ENCODE measurements around the gene SCYGR4. TPM values are rescaled to one million over a fixed set of nuclear protein-coding genes. Genes with fewer than 3 reads are reported as not detected.

SCYGR4 gene
- total RNA-seq, 6 donors from 2014 or later: not detected

DNA sequence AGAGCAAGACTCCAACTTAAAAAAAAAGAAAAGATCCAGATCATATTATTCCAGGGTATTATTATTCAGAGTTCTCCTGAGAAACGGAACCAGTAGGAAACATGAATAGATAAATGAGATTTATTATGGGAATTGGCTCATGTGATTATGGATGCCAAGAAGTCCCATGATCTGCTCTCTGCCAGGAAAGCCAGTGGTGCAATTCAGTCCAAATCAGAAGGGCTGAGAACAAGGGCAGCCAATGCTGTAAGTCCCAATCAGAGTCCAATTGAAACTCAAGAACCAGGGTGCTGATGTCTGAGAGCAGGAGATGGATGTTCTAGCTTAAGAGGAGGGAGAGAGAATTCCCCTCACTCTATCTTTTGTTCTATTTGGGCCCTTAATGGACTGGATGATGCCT is 10.8 kb upstream of the SCYGR4 start:
- 85 to 88% methylated on average over 1 of the region's 1 CpG for WGBS, 2 donors
- no peak for TF ChIP-seq EP300 (IDR thresholded peaks at IDR 0.05)
- no peaks in the 10 kb centered on the region for H3K9me3 ChIP-seq
- H3K27ac ChIP-seq: no peak overlapping the region
- no peak for DNase-seq
- ATAC-seq (ENCODE audit: low FRiP score in 2 of 2): no peak
- no peaks in the 10 kb centered on the region for H3K27me3 ChIP-seq
- no peaks in the 10 kb centered on the region for H3K36me3 ChIP-seq
- no peak overlapping the region for H3K4me3 ChIP-seq
- no peaks in the 10 kb centered on the region for H3K4me1 ChIP-seq

DNA sequence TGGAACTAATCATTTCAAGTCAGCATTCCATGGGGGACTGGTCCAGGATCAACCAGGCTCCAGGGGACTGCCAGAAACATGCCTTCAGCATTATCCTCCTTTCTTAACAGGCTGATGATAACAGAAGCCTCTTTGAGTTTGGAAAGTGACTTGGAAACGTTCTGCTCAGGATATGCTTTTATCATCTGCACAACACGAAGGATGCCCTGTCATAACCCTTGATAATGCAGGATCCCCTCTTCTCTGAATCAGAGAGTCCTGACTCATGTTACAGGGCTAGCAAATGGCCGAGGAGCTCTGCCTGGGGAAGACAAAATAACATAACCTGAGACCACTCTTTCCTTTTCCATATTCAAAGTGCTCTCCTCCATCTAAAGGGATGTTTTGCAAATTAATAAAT is 9.4 kb upstream of the SCYGR4 start:
- H3K4me1 ChIP-seq: peaks cover 0 to 4% (median 0%) of the 10 kb centered on the region in 4 donors
- no peaks in the 10 kb centered on the region for H3K27me3 ChIP-seq
- H3K36me3 ChIP-seq: no peaks in the 10 kb centered on the region
- TF ChIP-seq EP300 (IDR thresholded peaks at IDR 0.05): no peak
- TF ChIP-seq POLR2AphosphoS5 (IDR thresholded peaks at IDR 0.05): no peak
- TF ChIP-seq, protein P1, sequence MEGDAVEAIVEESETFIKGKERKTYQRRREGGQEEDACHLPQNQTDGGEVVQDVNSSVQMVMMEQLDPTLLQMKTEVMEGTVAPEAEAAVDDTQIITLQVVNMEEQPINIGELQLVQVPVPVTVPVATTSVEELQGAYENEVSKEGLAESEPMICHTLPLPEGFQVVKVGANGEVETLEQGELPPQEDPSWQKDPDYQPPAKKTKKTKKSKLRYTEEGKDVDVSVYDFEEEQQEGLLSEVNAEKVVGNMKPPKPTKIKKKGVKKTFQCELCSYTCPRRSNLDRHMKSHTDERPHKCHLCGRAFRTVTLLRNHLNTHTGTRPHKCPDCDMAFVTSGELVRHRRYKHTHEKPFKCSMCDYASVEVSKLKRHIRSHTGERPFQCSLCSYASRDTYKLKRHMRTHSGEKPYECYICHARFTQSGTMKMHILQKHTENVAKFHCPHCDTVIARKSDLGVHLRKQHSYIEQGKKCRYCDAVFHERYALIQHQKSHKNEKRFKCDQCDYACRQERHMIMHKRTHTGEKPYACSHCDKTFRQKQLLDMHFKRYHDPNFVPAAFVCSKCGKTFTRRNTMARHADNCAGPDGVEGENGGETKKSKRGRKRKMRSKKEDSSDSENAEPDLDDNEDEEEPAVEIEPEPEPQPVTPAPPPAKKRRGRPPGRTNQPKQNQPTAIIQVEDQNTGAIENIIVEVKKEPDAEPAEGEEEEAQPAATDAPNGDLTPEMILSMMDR (IDR thresholded peaks at IDR 0.05): no peak
- no peak for TF ChIP-seq POLR2A (IDR thresholded peaks at IDR 0.05)
- ATAC-seq (ENCODE audit: low FRiP score in 2 of 2) (no peak), DNase-seq (no peak)
- 48 to 50% methylated on average over 3 of the region's 3 CpGs for WGBS, 2 donors
- H3K27ac ChIP-seq: no peak overlapping the region
- no peaks in the 10 kb centered on the region for H3K9me3 ChIP-seq
- H3K4me3 ChIP-seq: no peak overlapping the region

DNA sequence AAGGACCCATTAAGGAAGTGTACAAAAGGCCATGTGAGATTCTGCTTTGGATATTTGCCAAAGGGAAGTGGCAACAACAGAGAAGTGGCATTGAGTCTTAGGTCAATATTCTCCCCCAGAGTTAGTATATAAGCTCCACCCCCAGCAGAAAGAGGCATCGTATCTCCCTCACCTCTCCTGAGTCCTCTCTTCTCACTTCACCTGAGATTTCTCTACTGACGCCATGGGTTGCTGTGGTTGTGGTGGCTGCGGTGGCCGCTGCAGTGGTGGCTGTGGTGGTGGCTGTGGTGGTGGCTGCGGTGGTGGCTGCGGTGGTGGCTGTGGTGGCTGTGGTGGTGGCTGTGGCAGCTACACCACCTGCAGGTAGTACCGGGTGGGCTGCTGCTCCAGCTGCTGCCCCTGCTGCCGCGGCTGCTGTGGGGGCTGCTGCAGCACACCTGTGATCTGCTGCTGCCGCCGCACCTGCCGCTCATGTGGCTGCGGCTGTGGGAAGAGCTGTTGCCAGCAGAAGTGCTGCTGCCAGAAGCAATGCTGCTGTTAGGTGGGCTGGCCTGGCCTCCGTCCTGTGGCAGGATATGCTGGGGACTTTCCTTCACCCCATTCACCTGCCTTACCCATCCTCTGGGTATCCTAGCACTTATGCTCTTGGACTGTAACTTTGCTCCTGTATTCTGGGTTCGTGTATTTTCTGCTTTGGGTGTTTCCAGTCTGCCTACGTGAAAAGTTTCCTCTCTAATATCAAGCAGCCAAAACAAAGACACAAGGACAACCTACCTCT is 8.5 kb upstream of the SCYGR4 start:
- Histone ChIP-seq H3K9me3 (no peaks in the 10 kb centered on the region), H3K27ac (no peak overlapping the region), H3K4me3 (no peak overlapping the region), H3K4me1 (peaks cover 0 to 5% (median 0%) of the 10 kb centered on the region in 4 donors), H3K36me3 (no peaks in the 10 kb centered on the region), H3K27me3 (no peaks in the 10 kb centered on the region)
- no peak for TF ChIP-seq EP300 (IDR thresholded peaks at IDR 0.05)
- no peak for TF ChIP-seq POLR2A (IDR thresholded peaks at IDR 0.05)
- TF ChIP-seq POLR2AphosphoS5 (IDR thresholded peaks at IDR 0.05): no peak
- DNase-seq: peak in 1 of 2 donors; percentile 62
- ATAC-seq (ENCODE audit: low FRiP score in 2 of 2): peak; percentile 45 to 74
- 53 to 70% methylated on average over 8 to 15 of the region's 16 CpGs for WGBS, 2 donors

DNA sequence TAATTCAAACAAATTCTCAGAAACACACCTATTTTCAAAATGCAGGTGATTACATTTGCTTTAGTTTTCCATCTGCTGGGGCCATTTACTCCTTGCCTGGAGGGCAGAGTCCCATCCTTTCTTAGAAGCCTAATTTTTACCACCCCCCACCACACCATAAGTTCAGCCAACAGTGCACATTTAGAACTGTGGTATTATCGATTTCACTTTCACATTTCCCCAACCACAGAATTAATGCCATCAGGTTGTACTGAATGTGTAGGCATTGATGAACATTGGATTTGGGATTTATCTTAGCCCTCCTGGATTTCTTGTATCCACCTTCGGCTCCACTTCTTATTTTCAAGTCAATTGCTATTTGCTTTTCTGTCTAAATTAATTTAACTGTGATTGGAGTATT is 7.2 kb upstream of the SCYGR4 start:
- no peaks in the 10 kb centered on the region for H3K9me3 ChIP-seq
- TF ChIP-seq EP300 (IDR thresholded peaks at IDR 0.05): no peak
- TF ChIP-seq, protein P1 (IDR thresholded peaks at IDR 0.05): no peak
- TF ChIP-seq POLR2A (IDR thresholded peaks at IDR 0.05): no peak
- no peak for TF ChIP-seq POLR2AphosphoS5 (IDR thresholded peaks at IDR 0.05)
- H3K36me3 ChIP-seq: no peaks in the 10 kb centered on the region
- H3K27ac ChIP-seq: no peak overlapping the region
- H3K27me3 ChIP-seq: no peaks in the 10 kb centered on the region
- no peak for ATAC-seq (ENCODE audit: low FRiP score in 2 of 2)
- 69 to 83% methylated on average over 2 of the region's 2 CpGs for WGBS, 2 donors
- no peak overlapping the region for H3K4me3 ChIP-seq
- DNase-seq: no peak
- peaks cover 0 to 5% (median 0%) of the 10 kb centered on the region in 4 donors for H3K4me1 ChIP-seq

DNA sequence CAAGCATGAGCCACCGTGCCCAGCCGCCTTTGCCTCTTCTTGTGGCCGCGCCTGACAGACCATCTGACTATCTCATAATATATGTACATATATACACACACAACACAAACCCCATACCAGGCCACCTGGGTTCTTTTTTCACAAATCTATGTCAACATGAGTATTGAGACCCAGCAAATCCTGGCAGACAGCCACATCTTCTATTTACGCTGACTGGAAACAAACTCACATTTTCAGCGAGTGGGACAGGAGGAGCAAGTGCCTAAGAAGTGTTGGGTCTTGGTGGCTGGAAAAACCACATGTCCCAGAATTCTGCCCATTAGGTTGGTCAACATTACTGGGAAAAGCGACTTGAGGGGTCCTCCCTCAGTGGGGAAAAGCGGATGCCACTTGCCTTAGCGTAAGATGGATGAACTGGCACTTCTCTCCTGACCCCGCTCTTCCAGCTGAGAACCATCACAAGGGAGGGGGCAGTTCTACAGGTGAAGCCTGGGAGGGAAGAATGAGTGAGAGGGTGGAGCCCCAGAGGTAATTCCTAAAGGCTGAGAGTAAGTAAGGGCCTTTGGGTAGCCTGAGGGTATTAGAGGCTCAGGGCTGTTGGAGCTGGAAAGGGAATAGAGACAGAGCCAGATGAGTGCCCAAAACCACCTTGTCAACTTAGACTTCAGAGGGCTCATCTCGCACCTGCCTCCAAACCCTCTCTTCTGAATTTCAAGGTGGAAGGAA is 4.6 kb upstream of the SCYGR4 start:
- H3K27me3 ChIP-seq: no peaks in the 10 kb centered on the region
- H3K9me3 ChIP-seq: no peaks in the 10 kb centered on the region
- DNase-seq: no peak
- peaks cover 0 to 5% (median 0%) of the 10 kb centered on the region in 4 donors for H3K4me1 ChIP-seq
- TF ChIP-seq, protein P1 (IDR thresholded peaks at IDR 0.05): no peak
- no peak for TF ChIP-seq EP300 (IDR thresholded peaks at IDR 0.05)
- TF ChIP-seq POLR2A (IDR thresholded peaks at IDR 0.05): no peak
- no peak for TF ChIP-seq POLR2AphosphoS5 (IDR thresholded peaks at IDR 0.05)
- H3K4me3 ChIP-seq: no peak overlapping the region
- H3K27ac ChIP-seq: peak overlapping the region in 1 of 4 donors; percentile 15
- no peaks in the 10 kb centered on the region for H3K36me3 ChIP-seq
- WGBS, 2 donors: 83 to 87% methylated on average over 11 of the region's 11 CpGs
- ATAC-seq (ENCODE audit: low FRiP score in 2 of 2): no peak

All from upper lobe of left lung (tissue), 6 donors.